Measurements from ENCODE around the gene ZNF507.

GRCh38 chr19:32355309-32355708 lies 9.9 kb downstream of the ZNF507 start:
- TF ChIP-seq CTCF (IDR thresholded peaks at IDR 0.05) (no peak), EZH2phosphoT487 (IDR thresholded peaks at IDR 0.05) (no peak), EZH2 (IDR thresholded peaks at IDR 0.05) (no peak)
